Uterus (tissue), 2 donors: ENCODE data around the gene NFIA.

ENCODE experiments used
- CTCF ChIP-seq, 4 experiments: fragments of 200-600 bp in 2 of 4; fragments of 450-650 bp in 2 of 4; sonication (generic) in 2 of 4; IDR thresholded peaks; one replicate each; pipeline ENCODE4 v1.5.1; 2016 to 2019; ENCODE audit warnings: antibody characterized with exemption in 4 of 4, mild to moderate bottlenecking in 2 of 4, moderate library complexity in 1 of 4
- POLR2A ChIP-seq, 2 donors: fragments of 450-650 bp; IDR thresholded peaks; one replicate each; pipeline ENCODE4 v1.6.1; 2016; ENCODE audit warnings: antibody characterized with exemption in 2 of 2, mild to moderate bottlenecking in 1 of 2, moderate library complexity in 1 of 2

- TF ChIP-seq CTCF (IDR thresholded peaks at IDR 0.05) (no peak), POLR2A (IDR thresholded peaks at IDR 0.05) (no peak)
Measured at GRCh38 chr1:61149010-61149860, 66.9 kb downstream of the NFIA start.
